GM20000 (cell line): ENCODE results near the gene TCF7L2.

ENCODE experiments used
- DNase-seq: peaks from one replicate; pipeline ENCODE4 v3.0.0; 2012; ENCODE audit warnings: low spot score
- CTCF ChIP-seq: IDR thresholded peaks from 2 replicates; pipeline ENCODE4 v1.5.1; 2012; ENCODE audit warnings: mild to moderate bottlenecking, control low read depth; ENCODE audit errors: extremely low read depth, missing control alignments

Gene TCF7L2

GRCh38 chr10:113124724-113125123 is 174.7 kb downstream of the TCF7L2 start:
- DNase-seq, result no peak
- TF ChIP-seq CTCF, result no peak

- TF ChIP-seq CTCF, result no peak
Observed at GRCh38 chr10:113125612-113126011, 175.6 kb downstream of the TCF7L2 start.

GRCh38 chr10:113126229-113127201 is 176.5 kb downstream of the TCF7L2 start:
- peak; percentile 54 for DNase-seq
- TF ChIP-seq CTCF, result peak; percentile 45

More at GRCh38 chr10:113125612-113126011, 175.6 kb downstream of the TCF7L2 start:
- no peak for DNase-seq

GRCh38 chr10:113127261-113127900 is 177.3 kb downstream of the TCF7L2 start:
- no peak for DNase-seq
- no peak for TF ChIP-seq CTCF

GRCh38 chr10:113127901-113128283 is 177.8 kb downstream of the TCF7L2 start:
- TF ChIP-seq CTCF, result no peak
- no peak for DNase-seq

GRCh38 chr10:113128450-113129070 is 178.5 kb downstream of the TCF7L2 start:
- no peak for DNase-seq
- no peak for TF ChIP-seq CTCF

- no peak for DNase-seq
- no peak for TF ChIP-seq CTCF
Observed at GRCh38 chr10:113129117-113129516, 179.1 kb downstream of the TCF7L2 start.
